Heart left ventricle (tissue), 13 donors: ENCODE measurements around the gene FOXP1.

Experiments
- POLR2A ChIP-seq, 2 donors: fragments of 450-650 bp; IDR thresholded peaks; one replicate each; pipeline ENCODE4 v1.6.1; 2017; ENCODE audit warnings: antibody characterized with exemption in 2 of 2, mild to moderate bottlenecking in 2 of 2, moderate library complexity in 2 of 2
- TF ChIP-seq, protein P1 (sequence below), 12 donors: fragments of 200-600 bp; sonication (generic) in 4 of 12; IDR thresholded peaks; one replicate each; pipeline versions ENCODE4 v1.5.0 to v1.8.0; 2018 to 2022; ENCODE audit warnings: antibody characterized with exemption in 12 of 12, mild to moderate bottlenecking in 5 of 12
- donor health status: ischemic (EF 13 %, LVEDD 7.1; RV severe dilation, severe dysfunction).
- donor health status: DM: no; HTN: yes; CAD: no.
- donor health status: DM: no; HTN: no; CAD: no.
- donor health status: ischemic (EF 25% LVEDD 6.9; RV normal size, moderate dysfunction).
- donor health status: ischemic (EF 25% LVEDD 5.7; RV mildly dilated, moderate dysfunction).
- donor health status: ischemic (EF 35%, LVEDD 5.7; RV mildly dilated, moderate dysfunction).
- donor health status: nonischemic (EF 11% LVEDD 7.7; RV severe dilation, severe dysfunction).
- donor health status: DM: yes; HTN: yes; CAD: no.
- donor health status: PGD.
- donor health status: ischemic (EF 29% LVEDD 5.4; RV normal size, mild dysfunction).
- donor health status: nonischemic (EF 23%, LVEDD 6.1; RV moderate dilation, normal function).

DNA sequence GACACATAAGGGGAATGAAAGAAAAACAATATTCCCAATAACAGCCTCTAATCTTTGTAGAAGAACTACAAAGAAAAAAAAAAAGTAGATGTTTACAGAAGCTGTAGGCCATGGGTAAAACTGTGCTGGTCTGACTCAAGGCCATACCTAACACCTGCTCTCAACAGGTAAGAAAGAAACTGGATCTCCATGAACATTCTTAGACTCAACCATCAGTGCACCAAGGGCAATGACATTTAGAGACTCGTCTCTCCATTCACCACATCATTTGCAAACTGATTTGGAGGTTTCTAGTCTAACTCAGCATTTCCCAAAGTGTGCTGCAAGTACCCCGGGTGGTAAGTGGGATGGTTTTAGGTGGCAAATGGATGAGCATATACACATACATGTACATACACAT is 164.2 kb downstream of the FOXP1 start:
- TF ChIP-seq, protein P1, sequence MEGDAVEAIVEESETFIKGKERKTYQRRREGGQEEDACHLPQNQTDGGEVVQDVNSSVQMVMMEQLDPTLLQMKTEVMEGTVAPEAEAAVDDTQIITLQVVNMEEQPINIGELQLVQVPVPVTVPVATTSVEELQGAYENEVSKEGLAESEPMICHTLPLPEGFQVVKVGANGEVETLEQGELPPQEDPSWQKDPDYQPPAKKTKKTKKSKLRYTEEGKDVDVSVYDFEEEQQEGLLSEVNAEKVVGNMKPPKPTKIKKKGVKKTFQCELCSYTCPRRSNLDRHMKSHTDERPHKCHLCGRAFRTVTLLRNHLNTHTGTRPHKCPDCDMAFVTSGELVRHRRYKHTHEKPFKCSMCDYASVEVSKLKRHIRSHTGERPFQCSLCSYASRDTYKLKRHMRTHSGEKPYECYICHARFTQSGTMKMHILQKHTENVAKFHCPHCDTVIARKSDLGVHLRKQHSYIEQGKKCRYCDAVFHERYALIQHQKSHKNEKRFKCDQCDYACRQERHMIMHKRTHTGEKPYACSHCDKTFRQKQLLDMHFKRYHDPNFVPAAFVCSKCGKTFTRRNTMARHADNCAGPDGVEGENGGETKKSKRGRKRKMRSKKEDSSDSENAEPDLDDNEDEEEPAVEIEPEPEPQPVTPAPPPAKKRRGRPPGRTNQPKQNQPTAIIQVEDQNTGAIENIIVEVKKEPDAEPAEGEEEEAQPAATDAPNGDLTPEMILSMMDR (IDR thresholded peaks at IDR 0.05): no peak
- no peak for TF ChIP-seq POLR2A (IDR thresholded peaks at IDR 0.05)
